ENCODE data around the gene BEND3. TPM values are rescaled to one million over a fixed set of nuclear protein-coding genes. Genes with fewer than 3 reads are reported as not detected.

Gene BEND3
- total and polyA plus RNA-seq, 2 of the 8 experiments (the other 6 are each of a cell fraction or from before 2014, with no cell fraction given) = 25.2 to 38.8 TPM

DNA sequence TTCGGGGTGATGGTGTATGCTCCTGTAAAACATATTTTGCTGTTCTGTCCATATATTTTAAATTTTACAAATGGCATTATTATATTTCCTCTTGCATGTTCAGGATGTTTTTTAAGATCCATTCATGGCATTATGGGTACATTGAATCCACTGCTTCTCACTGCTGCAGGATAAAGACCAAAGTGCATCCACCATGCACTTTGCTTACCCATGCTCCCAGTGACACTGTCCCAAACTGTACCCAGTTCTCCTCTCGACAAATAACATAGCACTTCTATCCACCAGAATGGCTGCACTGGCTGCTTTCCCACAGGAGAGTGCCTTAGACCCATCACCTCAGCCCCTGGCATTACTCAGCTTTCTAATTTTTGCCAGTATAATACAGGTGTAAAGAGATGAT is 57.6 kb downstream of the BEND3 start:
- Histone ChIP-seq H3K9ac (replicated peaks in 1 of 4; ENCODE audit: extremely low read depth in 1 of 4, low read depth in 3 of 4, low read length in 3 of 4) (no peak overlapping the region), H3K4me2 (ENCODE audit: insufficient read depth in 1 of 2, low read depth in 2 of 2, low read length in 2 of 2) (no peak overlapping the region), H2BK20ac (ENCODE audit: low read length) (no peak overlapping the region), H2BK120ac (replicated peaks; ENCODE audit: low read depth, low read length) (no peak overlapping the region), H4K8ac (ENCODE audit: extremely low read depth, insufficient read depth, low read length) (no peak overlapping the region), H2BK12ac (ENCODE audit: low read depth, low read length) (no peak overlapping the region), H2AK5ac (ENCODE audit: low read depth, low read length) (0 out of 2 replicates have a peak overlapping the region, but pooled peaks have one; percentile 33), H4K91ac (replicated peaks; ENCODE audit: insufficient read length, low read length) (no peak overlapping the region), H3K4me1 (replicated peaks in 1 of 4; ENCODE audit: control insufficient read depth in 3 of 4, insufficient read depth in 4 of 4, low read length in 3 of 4) (peaks cover 3 to 13% (median 7%) of the 10 kb centered on the region in 4 experiments), H3K9me3 (ENCODE audit: insufficient read depth in 2 of 2, low read depth in 1 of 2, low read length in 1 of 2) (no peaks in the 10 kb centered on the region), H4K20me1 (replicated peaks in 1 of 2; ENCODE audit: control insufficient read depth in 1 of 2, insufficient read depth in 2 of 2, low read length in 2 of 2) (no peaks in the 10 kb centered on the region), H3K18ac (ENCODE audit: extremely low read depth, low read length) (no peak overlapping the region), H3K4me3 (ENCODE audit: extremely low read depth in 1 of 4, insufficient read depth in 2 of 4, low read depth in 3 of 4, low read length in 4 of 4) (no peak overlapping the region), H3K27me3 (replicated peaks in 1 of 4; ENCODE audit: control insufficient read depth in 3 of 4, extremely low read depth in 1 of 4, insufficient read depth in 3 of 4, low read length in 3 of 4) (no peaks in the 10 kb centered on the region), H3K14ac (ENCODE audit: insufficient read length) (no peak overlapping the region), H3K27ac (ENCODE audit: low read depth, low read length) (no peak overlapping the region), H3K79me1 (ENCODE audit: low read depth, low read length) (no peaks in the 10 kb centered on the region), H3K36me3 (ENCODE audit: control insufficient read depth in 2 of 4, insufficient read depth in 4 of 4, low read length in 3 of 4) (no peaks in the 10 kb centered on the region), H3K4ac (replicated peaks; ENCODE audit: insufficient read length, low read depth, low read length) (no peak overlapping the region), H3K56ac (replicated peaks; ENCODE audit: insufficient read length, low read depth, low read length) (no peak overlapping the region), H2AFZ (ENCODE audit: low read length) (no peak overlapping the region), H2BK5ac (ENCODE audit: low read depth, low read length) (no peak overlapping the region), H3K23ac (ENCODE audit: insufficient read length) (no peak overlapping the region), H2BK15ac (ENCODE audit: low read length) (no peak overlapping the region; the same call in 1 of the 2 replicates), H3K23me2 (ENCODE audit: low read depth, low read length) (no peaks in the 10 kb centered on the region), H3K79me2 (ENCODE audit: control insufficient read depth in 1 of 2, insufficient read depth in 2 of 2, low read length in 2 of 2) (no peaks in the 10 kb centered on the region), H4K5ac (ENCODE audit: insufficient read length, low read depth, low read length) (no peak overlapping the region)
- WGBS, 2 experiments (ENCODE audit: extremely low coverage in 1 of 2, insufficient coverage in 1 of 2, insufficient read length in 1 of 2, insufficient replicate concordance in 2 of 2, low coverage in 1 of 2, low lambda C conversion rate in 2 of 2, missing lambda C conversion rate in 1 of 2) = 93% methylated on average over 2 of the region's 2 CpGs; no CpG with 5 or more reads in 1 of the 2 experiments
- FAIRE-seq (no peak), DNase-seq (ENCODE audit: low read depth in 1 of 2, low spot score in 2 of 2) (no peak)
- ChIA-PET POLR2A (ENCODE audit: partially characterized antibody) (no interaction called here), CTCF (ENCODE audit: partially characterized antibody) (interaction anchor here (0.6 kb wide), 1 partner anchor 77 kb away, joined by 3 read pairs; no protein-coding TSS in a partner anchor)
- no peak for TF ChIP-seq HDAC2 (IDR thresholded peaks at IDR 0.05; ENCODE audit: borderline replicate concordance in 1 of 2, low read depth in 2 of 2, low read length in 2 of 2)
- TF ChIP-seq, protein P1, sequence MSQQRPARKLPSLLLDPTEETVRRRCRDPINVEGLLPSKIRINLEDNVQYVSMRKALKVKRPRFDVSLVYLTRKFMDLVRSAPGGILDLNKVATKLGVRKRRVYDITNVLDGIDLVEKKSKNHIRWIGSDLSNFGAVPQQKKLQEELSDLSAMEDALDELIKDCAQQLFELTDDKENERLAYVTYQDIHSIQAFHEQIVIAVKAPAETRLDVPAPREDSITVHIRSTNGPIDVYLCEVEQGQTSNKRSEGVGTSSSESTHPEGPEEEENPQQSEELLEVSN (IDR thresholded peaks at IDR 0.05) = no peak
- TF ChIP-seq CBX8 (IDR thresholded peaks at IDR 0.05; ENCODE audit: borderline replicate concordance, low read depth, low read length) = no peak
- TF ChIP-seq EP300 (IDR thresholded peaks at IDR 0.05; ENCODE audit: borderline replicate concordance in 1 of 2, low read depth in 2 of 2, low read length in 2 of 2) = no peak
- no peak for TF ChIP-seq ATF2 (IDR thresholded peaks at IDR 0.05; ENCODE audit: low read length)
- no peak for TF ChIP-seq YY1 (IDR thresholded peaks at IDR 0.05; ENCODE audit: low read depth, low read length)
- TF ChIP-seq EZH2 (IDR thresholded peaks at IDR 0.05; ENCODE audit: low read depth, low read length, severe bottlenecking) = no peak
